Measurements from ENCODE around the gene PTCH1.

PTCH1 gene

GRCh38 chr9:95516734-95517558, at the start of gene PTCH1:
PTCH1 (minus strand) TSS chr9:95516971.
- DNase-seq: peak in 22 of 56 donors; percentile 14 to 68 (median 48)

GRCh38 chr9:95565982-95566381, 49.2 kb upstream of the PTCH1 start:
- no peak for DNase-seq

- DNase-seq: no peak
These were observed 45.1 kb upstream of the PTCH1 start for GRCh38 chr9:95561913-95562312.

- DNase-seq: no peak
These were observed 40.4 kb upstream of the PTCH1 start for GRCh38 chr9:95557142-95557541.

GRCh38 chr9:95556521-95556920, 39.8 kb upstream of the PTCH1 start:
- DNase-seq: no peak

- DNase-seq: no peak
These were observed 36.2 kb upstream of the PTCH1 start for GRCh38 chr9:95552814-95553546.

GRCh38 chr9:95552255-95552654, 35.5 kb upstream of the PTCH1 start:
- peak in 3 of 56 donors; percentile 4 to 13 (median 8) for DNase-seq

- DNase-seq: no peak
These were observed 34.6 kb upstream of the PTCH1 start for GRCh38 chr9:95551406-95551805.

GRCh38 chr9:95545831-95546567, 29.2 kb upstream of the PTCH1 start:
- DNase-seq: peak in 4 of 56 donors; percentile 5 to 36 (median 12)

GRCh38 chr9:95533996-95534680, 17.4 kb upstream of the PTCH1 start:
- DNase-seq: no peak

- no peak for DNase-seq
These were observed 13.1 kb upstream of the PTCH1 start for GRCh38 chr9:95529910-95530309.

- peak in 2 of 56 donors; percentile 4 to 25 for DNase-seq
These were observed 12.2 kb upstream of the PTCH1 start for GRCh38 chr9:95528908-95529502.

GRCh38 chr9:95522871-95523370, 6.2 kb upstream of the PTCH1 start:
- no peak for DNase-seq

GRCh38 chr9:95521699-95522098, 4.9 kb upstream of the PTCH1 start:
- DNase-seq: no peak

- peak in 4 of 56 donors; percentile 22 to 57 (median 28) for DNase-seq
These were observed 1.0 kb upstream of the PTCH1 start for GRCh38 chr9:95517559-95518425.

- peak in 2 of 56 donors; percentile 45 to 55 for DNase-seq
These were observed 494 bp downstream of the PTCH1 start for GRCh38 chr9:95516221-95516733.

GRCh38 chr9:95515272-95516113, 1.3 kb downstream of the PTCH1 start:
- peak in 15 of 56 donors; percentile 7 to 47 (median 21) for DNase-seq

- no peak for DNase-seq
These were observed 2.4 kb downstream of the PTCH1 start for GRCh38 chr9:95514342-95514741.

Data from amygdala (tissue), 56 donors.